ENCODE data around the gene NTM.

Gene NTM

GRCh38 chr11:131592152-131592551 is 221.7 kb downstream of the NTM start:
- no peak for TF ChIP-seq CTCF (IDR thresholded peaks at IDR 0.05; ENCODE audit: low read depth, low read length)
- TF ChIP-seq EZH2phosphoT487 (IDR thresholded peaks at IDR 0.05; ENCODE audit: low read depth): no peak
- Histone ChIP-seq H3K4me3 (ENCODE audit: low read length) (no peak overlapping the region), H2AFZ (ENCODE audit: low read depth, low read length) (no peak overlapping the region)

GRCh38 chr11:131592734-131593133 is 222.3 kb downstream of the NTM start:
- Histone ChIP-seq H3K79me2 (ENCODE audit: low read length) (no peaks in the 10 kb centered on the region), H2AFZ (ENCODE audit: low read depth, low read length) (no peak overlapping the region), H3K36me3 (replicated peaks; ENCODE audit: low read depth, low read length) (no peaks in the 10 kb centered on the region), H3K27me3 (ENCODE audit: low read depth, low read length) (peaks cover 88% of the 10 kb centered on the region), H3K9me3 (ENCODE audit: insufficient read depth, low read length) (no peaks in the 10 kb centered on the region), H3K4me3 (ENCODE audit: low read length) (no peak overlapping the region), H3K4me2 (ENCODE audit: low read length) (no peak overlapping the region), H3K27ac (ENCODE audit: low read length) (no peak overlapping the region), H3K4me1 (ENCODE audit: low read length) (no peaks in the 10 kb centered on the region), H4K20me1 (ENCODE audit: insufficient read depth, low read length) (no peaks in the 10 kb centered on the region), H3K9ac (ENCODE audit: low read length) (no peak overlapping the region)
- TF ChIP-seq CTCF (IDR thresholded peaks at IDR 0.05; ENCODE audit: low read depth, low read length): no peak
- no peak for TF ChIP-seq EZH2phosphoT487 (IDR thresholded peaks at IDR 0.05; ENCODE audit: low read depth)

More at GRCh38 chr11:131592152-131592551, 221.7 kb downstream of the NTM start:
- H4K20me1 ChIP-seq (ENCODE audit: insufficient read depth, low read length): no peaks in the 10 kb centered on the region
- no peaks in the 10 kb centered on the region for H3K36me3 ChIP-seq (replicated peaks; ENCODE audit: low read depth, low read length)
- H3K27me3 ChIP-seq (ENCODE audit: low read depth, low read length): peaks cover 86% of the 10 kb centered on the region
- no peak overlapping the region for H3K4me2 ChIP-seq (ENCODE audit: low read length)
- no peaks in the 10 kb centered on the region for H3K9me3 ChIP-seq (ENCODE audit: insufficient read depth, low read length)
- H3K9ac ChIP-seq (ENCODE audit: low read length): no peak overlapping the region
- H3K4me1 ChIP-seq (ENCODE audit: low read length): no peaks in the 10 kb centered on the region
- no peaks in the 10 kb centered on the region for H3K79me2 ChIP-seq (ENCODE audit: low read length)
- no peak overlapping the region for H3K27ac ChIP-seq (ENCODE audit: low read length)

- no peak overlapping the region for H2AFZ ChIP-seq (ENCODE audit: low read depth, low read length)
- no peaks in the 10 kb centered on the region for H4K20me1 ChIP-seq (ENCODE audit: insufficient read depth, low read length)
- H3K4me2 ChIP-seq (ENCODE audit: low read length): no peak overlapping the region
- H3K79me2 ChIP-seq (ENCODE audit: low read length): no peaks in the 10 kb centered on the region
- no peaks in the 10 kb centered on the region for H3K9me3 ChIP-seq (ENCODE audit: insufficient read depth, low read length)
- H3K4me1 ChIP-seq (ENCODE audit: low read length): no peaks in the 10 kb centered on the region
- H3K4me3 ChIP-seq (ENCODE audit: low read length): no peak overlapping the region
- no peaks in the 10 kb centered on the region for H3K36me3 ChIP-seq (replicated peaks; ENCODE audit: low read depth, low read length)
- no peak for TF ChIP-seq CTCF (IDR thresholded peaks at IDR 0.05; ENCODE audit: low read depth, low read length)
- TF ChIP-seq EZH2phosphoT487 (IDR thresholded peaks at IDR 0.05; ENCODE audit: low read depth): no peak
- H3K27me3 ChIP-seq (ENCODE audit: low read depth, low read length): peaks cover 83% of the 10 kb centered on the region
- no peak overlapping the region for H3K9ac ChIP-seq (ENCODE audit: low read length)
- no peak overlapping the region for H3K27ac ChIP-seq (ENCODE audit: low read length)
Observed at GRCh38 chr11:131593301-131593700, 222.9 kb downstream of the NTM start.

- Histone ChIP-seq H3K79me2 (ENCODE audit: low read length) (no peaks in the 10 kb centered on the region), H3K27ac (ENCODE audit: low read length) (no peak overlapping the region), H4K20me1 (ENCODE audit: insufficient read depth, low read length) (0 out of 2 replicates have a peak, but pooled peaks cover under 1% of the 10 kb centered on the region)
Observed at GRCh38 chr11:131595797-131596196, 225.4 kb downstream of the NTM start.

More at GRCh38 chr11:131595797-131596196, 225.4 kb downstream of the NTM start:
- Histone ChIP-seq H3K4me1 (ENCODE audit: low read length) (no peaks in the 10 kb centered on the region), H3K9me3 (ENCODE audit: insufficient read depth, low read length) (no peaks in the 10 kb centered on the region), H3K9ac (ENCODE audit: low read length) (no peak overlapping the region), H3K36me3 (replicated peaks; ENCODE audit: low read depth, low read length) (no peaks in the 10 kb centered on the region), H3K27me3 (ENCODE audit: low read depth, low read length) (peaks cover 67% of the 10 kb centered on the region), H3K4me3 (ENCODE audit: low read length) (no peak overlapping the region), H3K4me2 (ENCODE audit: low read length) (no peak overlapping the region), H2AFZ (ENCODE audit: low read depth, low read length) (no peak overlapping the region)
- TF ChIP-seq EZH2phosphoT487 (IDR thresholded peaks at IDR 0.05; ENCODE audit: low read depth) (no peak), CTCF (IDR thresholded peaks at IDR 0.05; ENCODE audit: low read depth, low read length) (no peak)

Data from OCI-LY3 (cell line).